Breast epithelium (tissue), 4 donors: Measurements from ENCODE around the gene RNF123. TPM values are rescaled to one million over a fixed set of nuclear protein-coding genes. Genes with fewer than 3 reads are reported as not detected.

Experiments used
- DNase-seq, 2 donors: peaks; one replicate each; pipeline ENCODE4 v3.0.0-alpha.2; 2019; ENCODE audit warnings: low spot score in 2 of 2
- H3K27ac ChIP-seq, 2 donors: fragments of 200-600 bp; sonication (generic) in 1 of 2; one replicate each; pipeline ENCODE4 v1.5.1; 2016 to 2019; ENCODE audit warnings: mild to moderate bottlenecking in 1 of 2
- H3K27me3 ChIP-seq, 2 donors: fragments of 200-600 bp; sonication (generic) in 1 of 2; one replicate each; pipeline versions ENCODE4 v1.5.1 to v1.6.0; 2017 to 2019; ENCODE audit warnings: control low read depth in 1 of 2, mild to moderate bottlenecking in 1 of 2
- H3K36me3 ChIP-seq: fragments of 200-600 bp; one replicate; pipeline ENCODE4 v1.5.1; 2019
- H3K4me1 ChIP-seq, 2 donors: fragments of 200-600 bp; sonication (generic); one replicate each; pipeline ENCODE4 v1.5.1; 2016 to 2019; ENCODE audit warnings: control low read depth in 1 of 2
- H3K4me3 ChIP-seq, 3 donors: fragments of 200-600 bp; sonication (generic); 1 replicate in 2 of 3; 2 replicates in 1 of 3; pipeline ENCODE4 v1.5.1; 2016 to 2019; ENCODE audit warnings: mild to moderate bottlenecking in 3 of 3, moderate library complexity in 2 of 3
- H3K9me3 ChIP-seq, 2 donors: fragments of 200-600 bp; sonication (generic) in 1 of 2; one replicate each; pipeline ENCODE4 v1.5.1; 2016 to 2019; ENCODE audit warnings: control low read depth in 1 of 2
- CTCF ChIP-seq, 3 donors: fragments of 450-650 bp; IDR thresholded peaks; one replicate each; pipeline ENCODE4 v1.5.1; 2016 to 2017; ENCODE audit warnings: antibody characterized with exemption in 3 of 3, mild to moderate bottlenecking in 3 of 3, moderate library complexity in 3 of 3
- POLR2A ChIP-seq: fragments of 450-650 bp; IDR thresholded peaks from one replicate; pipeline ENCODE4 v1.6.1; 2016; ENCODE audit warnings: antibody characterized with exemption, mild to moderate bottlenecking, moderate library complexity
- POLR2AphosphoS5 ChIP-seq, 3 donors: sonication (generic); formaldehyde crosslinking; IDR thresholded peaks; one replicate each; pipeline ENCODE4 v1.6.1; 2017; ENCODE audit warnings: antibody characterized with exemption in 3 of 3
- intact Hi-C: fragments of 100-400 bp; cut with DNase I; formaldehyde crosslinking; loops from one replicate; pipeline ENCODE4 v1.15.1; 2023; ENCODE audit warnings: low total_unique reads
- total RNA-seq, 3 donors: library from RNA; depleted of rRNA; stranded (reverse); fragments of >200 nt; gene quantifications; one replicate each; pipeline ENCODE4 v1.1.0, GENCODE V29; 2016

The RNF123 gene
- total RNA-seq, 3 donors from 2014 or later, result 22.1 to 29.8 (median 26.2) TPM

- Histone ChIP-seq H3K4me3 (no peak overlapping the region), H3K27me3 (no peaks in the 10 kb centered on the region), H3K36me3 (no peaks in the 10 kb centered on the region), H3K9me3 (no peaks in the 10 kb centered on the region), H3K4me1 (no peaks in the 10 kb centered on the region), H3K27ac (no peak overlapping the region)
- TF ChIP-seq POLR2AphosphoS5 (IDR thresholded peaks at IDR 0.05) (no peak), POLR2A (no peak), CTCF (IDR thresholded peaks at IDR 0.05) (no peak)
- no peak for DNase-seq
- intact Hi-C loops, result no loop called here
These were observed 35.1 kb upstream of the RNF123 start for GRCh38 chr3:49654176-49654825.

GRCh38 chr3:49654955-49655556 is 34.3 kb upstream of the RNF123 start:
- H3K4me3 ChIP-seq, result no peak overlapping the region
- intact Hi-C loops, result no loop called here
- H3K4me1 ChIP-seq, result no peaks in the 10 kb centered on the region
- TF ChIP-seq CTCF (IDR thresholded peaks at IDR 0.05) (no peak), POLR2AphosphoS5 (IDR thresholded peaks at IDR 0.05) (no peak), POLR2A (no peak)
- H3K27me3 ChIP-seq, result no peaks in the 10 kb centered on the region
- H3K36me3 ChIP-seq, result no peaks in the 10 kb centered on the region
- no peak overlapping the region for H3K27ac ChIP-seq
- DNase-seq, result no peak
- H3K9me3 ChIP-seq, result no peaks in the 10 kb centered on the region

GRCh38 chr3:49655731-49656285 is 33.5 kb upstream of the RNF123 start:
- Histone ChIP-seq H3K27me3 (no peaks in the 10 kb centered on the region), H3K4me1 (no peaks in the 10 kb centered on the region), H3K4me3 (no peak overlapping the region), H3K36me3 (no peaks in the 10 kb centered on the region), H3K9me3 (no peaks in the 10 kb centered on the region), H3K27ac (no peak overlapping the region)
- DNase-seq, result no peak
- TF ChIP-seq CTCF (IDR thresholded peaks at IDR 0.05) (no peak), POLR2AphosphoS5 (IDR thresholded peaks at IDR 0.05) (no peak), POLR2A (no peak)
- intact Hi-C loops, result no loop called here

GRCh38 chr3:49656541-49657112 is 32.7 kb upstream of the RNF123 start:
- no peak for TF ChIP-seq POLR2AphosphoS5 (IDR thresholded peaks at IDR 0.05)
- no peak for TF ChIP-seq POLR2A
- no peak for TF ChIP-seq CTCF (IDR thresholded peaks at IDR 0.05)
- Histone ChIP-seq H3K4me1 (no peaks in the 10 kb centered on the region), H3K27ac (no peak overlapping the region), H3K36me3 (no peaks in the 10 kb centered on the region), H3K9me3 (no peaks in the 10 kb centered on the region), H3K4me3 (no peak overlapping the region), H3K27me3 (no peaks in the 10 kb centered on the region)
- DNase-seq, result no peak
- intact Hi-C loops, result no loop called here
